Neural crest cell (in vitro differentiated cells): Measurements from ENCODE around the gene BRD3OS. TPM values are rescaled to one million over a fixed set of nuclear protein-coding genes. Genes with fewer than 3 reads are reported as not detected.
A peak's percentile ranks its signal among the peaks of the same experiment; 100 is the strongest.

Experiments used
- DNase-seq: peaks from one replicate; pipeline ENCODE4 v3.0.0; 2021; ENCODE audit warnings: low read depth, mixed read lengths, low spot score
- H3K27ac Mint-ChIP-seq: one replicate; pipeline ENCODE4 v1.8.0; 2021; ENCODE audit warnings: mild to moderate bottlenecking, mixed read lengths; ENCODE audit not compliant: unreplicated experiment
- H3K27me3 Mint-ChIP-seq: 2 replicates; pipeline ENCODE4 v1.8.0; 2021; ENCODE audit warnings: low read depth, mild to moderate bottlenecking, mixed read lengths
- H3K36me3 Mint-ChIP-seq: 2 replicates; pipeline ENCODE4 v1.8.0; 2021; ENCODE audit warnings: low read depth, mild to moderate bottlenecking, mixed read lengths
- H3K4me1 Mint-ChIP-seq: 2 replicates; pipeline ENCODE4 v1.8.0; 2021; ENCODE audit warnings: mixed read lengths
- H3K4me3 Mint-ChIP-seq: one replicate; pipeline ENCODE4 v1.8.0; 2021; ENCODE audit warnings: mild to moderate bottlenecking, mixed read lengths
- H3K9me3 Mint-ChIP-seq: 2 replicates; pipeline ENCODE4 v1.8.0; 2021; ENCODE audit warnings: mixed read lengths
- CTCF ChIP-seq: fragments of 200-600 bp; sonication (generic); conservative IDR thresholded peaks from 2 replicates; pipeline ENCODE4 v1.5.0; 2021; ENCODE audit warnings: antibody characterized with exemption, mild to moderate bottlenecking
- total RNA-seq: library from RNA; stranded (reverse); gene quantifications from 2 replicates; pipeline ENCODE4 v1.2.1, GENCODE V29; 2021

The BRD3OS gene
- total RNA-seq, 1 donor from 2014 or later = 30.7 TPM

GRCh38 chr9:133978226-133978898 is 46.9 kb upstream of the BRD3OS start:
- Mint-ChIP-seq H3K4me1 (peaks cover 45% of the 10 kb centered on the region), H3K27ac (no peak overlapping the region), H3K36me3 (no peaks in the 10 kb centered on the region), H3K9me3 (no peaks in the 10 kb centered on the region), H3K4me3 (no peak overlapping the region), H3K27me3 (no peaks in the 10 kb centered on the region)
- DNase-seq = no peak
- TF ChIP-seq CTCF = no peak

DNA sequence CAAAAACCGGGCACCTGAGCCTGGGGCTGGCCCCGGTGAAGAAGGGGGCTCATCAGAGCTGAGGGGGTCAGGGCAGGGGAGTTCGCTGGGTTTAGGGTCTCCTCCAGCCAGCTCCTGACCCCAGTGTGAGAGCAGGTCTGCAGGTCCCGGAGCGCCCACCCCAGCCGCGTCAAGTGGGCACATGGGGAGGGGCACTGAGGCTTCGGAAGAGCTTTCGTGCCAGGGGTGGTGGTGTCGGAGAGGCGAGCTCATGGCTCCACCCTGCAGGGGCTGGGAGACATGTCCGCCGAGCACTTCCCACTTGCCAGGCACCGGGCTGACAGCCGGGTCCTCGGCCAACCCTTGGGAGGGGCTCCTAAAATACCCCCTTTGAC is 46.4 kb upstream of the BRD3OS start:
- H3K27me3 Mint-ChIP-seq = no peaks in the 10 kb centered on the region
- no peaks in the 10 kb centered on the region for H3K9me3 Mint-ChIP-seq
- H3K36me3 Mint-ChIP-seq = no peaks in the 10 kb centered on the region
- TF ChIP-seq CTCF = no peak
- H3K4me3 Mint-ChIP-seq = no peak overlapping the region
- H3K27ac Mint-ChIP-seq = no peak overlapping the region
- peaks cover 40% of the 10 kb centered on the region for H3K4me1 Mint-ChIP-seq
- DNase-seq = no peak

- Mint-ChIP-seq H3K27me3 (no peaks in the 10 kb centered on the region), H3K36me3 (no peaks in the 10 kb centered on the region), H3K9me3 (no peaks in the 10 kb centered on the region), H3K27ac (peak overlapping the region; percentile 50), H3K4me1 (peaks cover 40% of the 10 kb centered on the region), H3K4me3 (no peak overlapping the region)
- no peak for DNase-seq
- TF ChIP-seq CTCF = no peak
These were observed 45.9 kb upstream of the BRD3OS start for GRCh38 chr9:133979273-133979920.

DNA sequence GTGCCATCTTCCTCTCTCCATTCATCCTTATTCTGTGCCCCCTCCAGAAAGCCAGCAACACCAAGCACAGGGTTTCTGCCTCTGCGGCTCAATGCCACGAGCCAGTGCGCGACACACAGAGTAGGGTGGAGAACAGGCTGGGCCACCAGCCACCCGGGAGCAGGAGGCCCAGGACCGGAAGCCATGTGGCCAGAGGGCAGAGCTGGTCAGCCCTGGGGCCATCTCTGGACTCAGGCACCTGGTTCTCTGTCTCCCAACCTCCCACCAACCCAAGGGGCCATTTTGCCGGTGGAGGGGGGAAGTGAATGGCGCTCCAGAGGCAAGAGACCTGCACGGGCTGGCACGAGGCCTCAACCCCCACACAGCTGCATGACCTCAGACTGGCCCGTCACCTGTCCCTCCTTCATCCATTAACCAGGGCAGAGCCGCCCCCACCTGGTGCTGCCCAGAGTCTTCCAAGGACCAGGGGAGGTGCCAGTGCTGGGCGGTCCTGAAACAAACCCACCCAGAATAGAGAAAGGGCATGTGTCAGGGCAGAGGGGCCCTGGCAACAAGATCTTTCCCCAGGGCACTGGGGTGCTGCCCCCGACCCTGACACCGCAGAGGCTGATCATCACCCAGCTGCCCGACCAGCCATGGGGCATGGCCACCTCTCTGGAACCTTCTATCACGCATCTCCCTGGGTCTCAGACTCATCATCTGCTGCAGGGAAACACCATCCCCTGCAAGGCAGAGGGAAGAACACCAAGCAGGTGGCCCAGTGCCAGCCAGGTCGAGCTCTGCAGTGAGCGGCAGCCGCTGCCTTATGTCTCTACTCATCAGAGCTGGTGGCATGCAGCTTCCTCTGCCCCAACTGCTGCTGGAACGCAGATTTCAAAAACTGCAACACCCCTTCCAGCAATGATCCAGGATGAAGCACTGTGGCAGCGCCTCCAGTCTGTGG is 45.1 kb upstream of the BRD3OS start:
- DNase-seq = no peak
- Mint-ChIP-seq H3K36me3 (no peaks in the 10 kb centered on the region), H3K9me3 (no peaks in the 10 kb centered on the region), H3K27me3 (no peaks in the 10 kb centered on the region), H3K27ac (no peak overlapping the region), H3K4me1 (peaks cover 35% of the 10 kb centered on the region), H3K4me3 (no peak overlapping the region)
- TF ChIP-seq CTCF = no peak

- peak overlapping the region; percentile 71 for H3K27ac Mint-ChIP-seq
- no peaks in the 10 kb centered on the region for H3K9me3 Mint-ChIP-seq
These were observed 44.3 kb upstream of the BRD3OS start for GRCh38 chr9:133980864-133981588.

More at GRCh38 chr9:133980864-133981588, 44.3 kb upstream of the BRD3OS start:
- no peaks in the 10 kb centered on the region for H3K27me3 Mint-ChIP-seq
- no peak for TF ChIP-seq CTCF
- no peaks in the 10 kb centered on the region for H3K36me3 Mint-ChIP-seq
- no peak for DNase-seq
- H3K4me1 Mint-ChIP-seq = peaks cover 41% of the 10 kb centered on the region
- H3K4me3 Mint-ChIP-seq = no peak overlapping the region
